Endothelial cell of umbilical vein (primary cell): Measurements from ENCODE around the gene POLG. TPM values are rescaled to one million over a fixed set of nuclear protein-coding genes. Genes with fewer than 3 reads are reported as not detected.

Experiments used
- BruUV-seq: library from RNA; stranded (reverse); fragments of 400-500 nt; replicated peaks from 2 replicates; lab custom pipeline; 2021; lab: Mats Ljungman, UMichigan
- CTCF ChIA-PET: fragments of 300-600, 350-600 bp; sonication (Branson Sonifier 250); formaldehyde crosslinking; loops from one replicate; lab custom pipeline; 2021; ENCODE audit warnings: antibody characterized with exemption, inconsistent platforms; lab: Charles Lee
- POLR2A ChIA-PET: fragments of 300-600, 350-600 bp; sonication (Branson Sonifier 250); formaldehyde crosslinking; loops from one replicate; lab custom pipeline; 2021; ENCODE audit warnings: antibody characterized with exemption, inconsistent platforms; lab: Charles Lee
- DNase-seq: peaks from one replicate; pipeline ENCODE4 v3.0.0-alpha.2; 2011; ENCODE audit warnings: low read depth, low spot score
- FAIRE-seq: peaks from 2 replicates; lab custom pipeline; 2011; peaks lifted over from hg19 to GRCh38; lab: Jason Lieb, UNC
- H2AFZ ChIP-seq: 2 replicates; pipeline ENCODE4 v1.6.0; 2012; ENCODE audit warnings: low read depth, low read length, control low read depth, inconsistent platforms
- H3K27ac ChIP-seq: 2 replicates; pipeline ENCODE4 v1.5.1; 2011; ENCODE audit warnings: low read depth, mild to moderate bottlenecking, control low read depth, low read length, moderate library complexity; ENCODE audit not compliant: insufficient read depth
- H3K27me3 ChIP-seq, 2 experiments: 2 replicates each; pipeline versions ENCODE4 v1.6.0 to v1.6.1; 2011; ENCODE audit warnings: low read length in 2 of 2, mixed read lengths in 1 of 2; ENCODE audit not compliant: control insufficient read depth in 2 of 2, insufficient read depth in 2 of 2
- H3K36me3 ChIP-seq, 2 experiments: 2 replicates in 1 of 2; 3 replicates in 1 of 2; pipeline ENCODE4 v1.5.1; 2011; ENCODE audit warnings: low read length in 2 of 2, mild to moderate bottlenecking in 1 of 2, moderate library complexity in 1 of 2; ENCODE audit not compliant: control insufficient read depth in 2 of 2, insufficient read depth in 2 of 2; ENCODE audit errors: extremely low read depth in 1 of 2
- H3K4me1 ChIP-seq: 3 replicates; pipeline ENCODE4 v1.5.1; 2011; ENCODE audit warnings: mild to moderate bottlenecking, low read length; ENCODE audit not compliant: control insufficient read depth, insufficient read depth; ENCODE audit errors: extremely low read depth
- H3K4me2 ChIP-seq: 2 replicates; pipeline ENCODE4 v1.6.1; 2011; ENCODE audit warnings: low read length, control low read depth, mixed read lengths; ENCODE audit not compliant: insufficient read depth
- H3K4me3 ChIP-seq, 3 experiments: fragments of 200-600 bp in 1 of 3; sonication (generic), shearing (Covaris generic) in 1 of 3; replicated peaks in 1 of 3; 2 replicates each; pipeline ENCODE4 v1.5.1; 2011 to 2016; ENCODE audit warnings: control low read depth in 3 of 3, low read length in 3 of 3, mild to moderate bottlenecking in 2 of 3, inconsistent platforms in 1 of 3, low read depth in 1 of 3, moderate library complexity in 1 of 3; ENCODE audit not compliant: insufficient read depth in 1 of 3
- H3K79me2 ChIP-seq: 2 replicates; pipeline ENCODE4 v1.6.0; 2012; ENCODE audit warnings: low read length, inconsistent platforms; ENCODE audit not compliant: control insufficient read depth, insufficient read depth
- H3K9ac ChIP-seq: replicated peaks from 2 replicates; pipeline ENCODE3; 2011; ENCODE audit warnings: low read length, control low read depth; ENCODE audit not compliant: insufficient read depth; ENCODE audit errors: extremely low read depth
- H3K9me1 ChIP-seq: replicated peaks from 3 replicates; pipeline ENCODE4 v1.6.0; 2011; ENCODE audit warnings: mild to moderate bottlenecking, low read length; ENCODE audit not compliant: control insufficient read depth, insufficient read depth; ENCODE audit errors: extremely low read depth
- H3K9me3 ChIP-seq: replicated peaks from 2 replicates; pipeline ENCODE4 v1.5.1; 2012; ENCODE audit warnings: low read length, inconsistent platforms; ENCODE audit not compliant: control insufficient read depth, insufficient read depth
- H4K20me1 ChIP-seq: replicated peaks from 2 replicates; pipeline ENCODE3; 2011; ENCODE audit warnings: mild to moderate bottlenecking, low read length; ENCODE audit not compliant: control insufficient read depth, insufficient read depth; ENCODE audit errors: extremely low read depth
- FOS ChIP-seq: IDR thresholded peaks from 2 replicates; pipeline ENCODE4 v1.6.1; 2011; ENCODE audit warnings: mild to moderate bottlenecking, low read length, moderate library complexity, borderline replicate concordance; ENCODE audit not compliant: insufficient read depth
- MAX ChIP-seq: IDR thresholded peaks from 2 replicates; pipeline ENCODE4 v1.6.1; 2011; ENCODE audit not compliant: insufficient read depth, insufficient read length
- MYC ChIP-seq: IDR thresholded peaks from one replicate; pipeline ENCODE4 v1.6.1; 2011; ENCODE audit warnings: mild to moderate bottlenecking, low read depth, low read length
- POLR2A ChIP-seq: IDR thresholded peaks from 2 replicates; pipeline ENCODE4 v1.6.1; 2012; ENCODE audit warnings: low read depth, mild to moderate bottlenecking, control low read depth, low read length
- dilution Hi-C: fragments of 300-500 bp; cut with MboI; formaldehyde crosslinking; loops from one replicate; pipeline ENCODE4 v1.15.0; 2019; ENCODE audit warnings: low sequenced_read_pairs; ENCODE audit not compliant: extremely low pct_ligation_motif_present
- intact Hi-C: fragments of 100-400 bp; cut with micrococcal nuclease; formaldehyde crosslinking; loops from one replicate; pipeline ENCODE4 v1.10.0; 2022
- polyA plus RNA-seq, 4 experiments: library from polyadenylated mRNA; depleted of rRNA in 3 of 4; stranded (reverse) in 3 of 4; unstranded in 1 of 4; fragments of >200 nt; gene quantifications; 2 replicates each; pipeline versions ENCODE4 v1.2.1 to v1.2.3, GENCODE V29; 2011 to 2012; ENCODE audit warnings: missing spikeins in 1 of 4
- total RNA-seq: library from RNA; stranded (reverse); gene quantifications from 2 replicates; pipeline ENCODE4 v1.2.3, GENCODE V29; 2021

Gene POLG
- total and polyA plus RNA-seq, 2 donors (not counting 3 experiments of a cell fraction or from before 2014, with no cell fraction given) = 36.6 to 77.7 TPM

- Histone ChIP-seq H3K36me3 (peaks cover 0 to 1% of the 10 kb centered on the region in 2 experiments), H3K79me2 (no peaks in the 10 kb centered on the region), H3K27ac (no peak overlapping the region), H3K27me3 (no peaks in the 10 kb centered on the region), H3K4me2 (no peak overlapping the region), H3K9ac (no peak overlapping the region), H2AFZ (no peak overlapping the region), H3K4me1 (peaks cover 6% of the 10 kb centered on the region), H4K20me1 (no peaks in the 10 kb centered on the region), H3K4me3 (no peak overlapping the region), H3K9me3 (no peaks in the 10 kb centered on the region), H3K9me1 (no peaks in the 10 kb centered on the region)
- ChIA-PET POLR2A (no interaction called here), CTCF (no interaction called here)
- no peak for TF ChIP-seq MAX
- no peak for TF ChIP-seq POLR2A
- no peak for TF ChIP-seq MYC
- no TSS peak for BruUV-seq
- FAIRE-seq (no peak), DNase-seq (no peak)
- dilution Hi-C loops (no loop called here), intact Hi-C loops (no loop called here)
Measured at GRCh38 chr15:89308236-89308635, 26.4 kb downstream of the POLG start.

- Histone ChIP-seq H3K27me3 (no peaks in the 10 kb centered on the region), H2AFZ (no peak overlapping the region), H3K4me2 (no peak overlapping the region), H3K9me1 (no peaks in the 10 kb centered on the region), H3K4me3 (no peak overlapping the region), H3K9me3 (no peaks in the 10 kb centered on the region), H3K36me3 (no peaks in the 10 kb centered on the region), H3K27ac (no peak overlapping the region), H3K79me2 (no peaks in the 10 kb centered on the region), H3K9ac (no peak overlapping the region), H4K20me1 (no peaks in the 10 kb centered on the region), H3K4me1 (peaks cover 6% of the 10 kb centered on the region)
- FAIRE-seq (no peak), DNase-seq (no peak)
- intact Hi-C loops (no loop called here), dilution Hi-C loops (no loop called here)
- TF ChIP-seq FOS = no peak
- BruUV-seq = no TSS peak
- CTCF ChIA-PET = interaction anchor here (1.7 kb wide), 1 partner anchor 101 kb away, joined by 10 read pairs; no protein-coding TSS in a partner anchor
- POLR2A ChIA-PET = interaction anchor here (1.0 kb wide), 1 partner anchor 102 kb away, joined by 3 read pairs; no protein-coding TSS in a partner anchor
Measured at GRCh38 chr15:89307791-89308190, 26.8 kb downstream of the POLG start.
